ENCODE measurements around the gene AOPEP.

AOPEP gene

GRCh38 chr9:95116808-95117204 lies 390.3 kb downstream of the AOPEP start:
- DNase-seq (ENCODE audit: low read depth) = no peak

- no peak for DNase-seq (ENCODE audit: low read depth)
Measured at GRCh38 chr9:95118596-95118995, 392.1 kb downstream of the AOPEP start.

GRCh38 chr9:95120781-95121370 lies 394.4 kb downstream of the AOPEP start:
- no peak for DNase-seq (ENCODE audit: low read depth)

- no peak for DNase-seq (ENCODE audit: low read depth)
Measured at GRCh38 chr9:95124582-95125367, 398.3 kb downstream of the AOPEP start.

GRCh38 chr9:95125652-95126051 lies 399.2 kb downstream of the AOPEP start:
- DNase-seq (ENCODE audit: low read depth) = no peak

GRCh38 chr9:95126739-95127138 lies 400.2 kb downstream of the AOPEP start:
- no peak for DNase-seq (ENCODE audit: low read depth)

- DNase-seq (ENCODE audit: low read depth) = no peak
Measured at GRCh38 chr9:95127249-95128176, 401.0 kb downstream of the AOPEP start.

- no peak for DNase-seq (ENCODE audit: low read depth)
Measured at GRCh38 chr9:95128177-95128524, 401.7 kb downstream of the AOPEP start.

- DNase-seq (ENCODE audit: low read depth) = no peak
Measured at GRCh38 chr9:95129476-95130291, 403.2 kb downstream of the AOPEP start.

- no peak for DNase-seq (ENCODE audit: low read depth)
Measured at GRCh38 chr9:95130484-95130883, 404.0 kb downstream of the AOPEP start.

- peak; percentile 43 for DNase-seq (ENCODE audit: low read depth)
Measured at GRCh38 chr9:95131023-95131943, 404.8 kb downstream of the AOPEP start.

GRCh38 chr9:95132366-95133324 lies 406.1 kb downstream of the AOPEP start:
- no peak for DNase-seq (ENCODE audit: low read depth)

GRCh38 chr9:95133325-95133705 lies 406.8 kb downstream of the AOPEP start:
- DNase-seq (ENCODE audit: low read depth) = no peak

GRCh38 chr9:95134457-95134881 lies 408.0 kb downstream of the AOPEP start:
- DNase-seq (ENCODE audit: low read depth) = no peak

- no peak for DNase-seq (ENCODE audit: low read depth)
Measured at GRCh38 chr9:95135756-95136155, 409.3 kb downstream of the AOPEP start.

All from CMK (cell line).